Astrocyte (in vitro differentiated cells and primary cell): Measurements from ENCODE around the gene HHIP. TPM values are rescaled to one million over a fixed set of nuclear protein-coding genes. Genes with fewer than 3 reads are reported as not detected.

Experiments
- DNase-seq: peaks from one replicate; pipeline ENCODE4 v3.0.0-alpha.2; 2010; ENCODE audit warnings: low read depth
- FAIRE-seq: peaks from 2 replicates; lab custom pipeline; 2011; peaks lifted over from hg19 to GRCh38; lab: Jason Lieb, UNC
- H2AFZ ChIP-seq: 2 replicates; pipeline ENCODE4 v1.6.0; 2012; ENCODE audit warnings: low read depth, low read length, inconsistent platforms
- H3K27ac ChIP-seq: 2 replicates; pipeline ENCODE4 v1.5.1; 2011; ENCODE audit warnings: low read depth, low read length, inconsistent platforms
- H3K27me3 ChIP-seq: 2 replicates; pipeline ENCODE4 v1.6.0; 2011; ENCODE audit warnings: low read length, inconsistent platforms; ENCODE audit not compliant: insufficient read depth
- H3K36me3 ChIP-seq: 2 replicates; pipeline ENCODE4 v1.5.1; 2011; ENCODE audit warnings: low read length, inconsistent platforms; ENCODE audit not compliant: insufficient read depth
- H3K4me1 ChIP-seq: 2 replicates; pipeline ENCODE4 v1.5.1; 2011; ENCODE audit warnings: low read length, inconsistent platforms; ENCODE audit not compliant: insufficient read depth
- H3K4me2 ChIP-seq: 2 replicates; pipeline ENCODE4 v1.6.0; 2012; ENCODE audit warnings: low read length, inconsistent platforms
- H3K4me3 ChIP-seq: 2 replicates; pipeline ENCODE4 v1.5.1; 2011; ENCODE audit warnings: low read depth, mild to moderate bottlenecking, low read length, inconsistent platforms; ENCODE audit not compliant: insufficient read depth
- H3K79me2 ChIP-seq: 2 replicates; pipeline ENCODE4 v1.6.0; 2012; ENCODE audit warnings: mild to moderate bottlenecking, low read length, inconsistent platforms; ENCODE audit not compliant: insufficient read depth
- H3K9ac ChIP-seq: 2 replicates; pipeline ENCODE4 v1.6.0; 2012; ENCODE audit warnings: mild to moderate bottlenecking, low read length, inconsistent platforms
- H3K9me3 ChIP-seq: 2 replicates; pipeline ENCODE4 v1.5.1; 2012; ENCODE audit warnings: low read depth, mild to moderate bottlenecking, low read length, inconsistent platforms; ENCODE audit not compliant: insufficient read depth
- H4K20me1 ChIP-seq: 2 replicates; pipeline ENCODE4 v1.6.0; 2012; ENCODE audit warnings: low read length, inconsistent platforms; ENCODE audit not compliant: insufficient read depth
- H3K27ac Mint-ChIP-seq: one replicate; pipeline ENCODE4 v1.8.0; 2021; ENCODE audit warnings: mild to moderate bottlenecking, mixed read lengths; ENCODE audit not compliant: unreplicated experiment
- H3K27me3 Mint-ChIP-seq: one replicate; pipeline ENCODE4 v1.8.0; 2021; ENCODE audit warnings: low read depth, mixed read lengths; ENCODE audit not compliant: unreplicated experiment
- H3K36me3 Mint-ChIP-seq: one replicate; pipeline ENCODE4 v1.8.0; 2021; ENCODE audit warnings: low read depth, mixed read lengths; ENCODE audit not compliant: unreplicated experiment
- H3K4me1 Mint-ChIP-seq: one replicate; pipeline ENCODE4 v1.8.0; 2021; ENCODE audit warnings: low read depth, mixed read lengths; ENCODE audit not compliant: unreplicated experiment
- H3K4me3 Mint-ChIP-seq: one replicate; pipeline ENCODE4 v1.8.0; 2021; ENCODE audit warnings: mild to moderate bottlenecking, moderate library complexity, mixed read lengths; ENCODE audit not compliant: unreplicated experiment
- H3K9me3 Mint-ChIP-seq: one replicate; pipeline ENCODE4 v1.8.0; 2021; ENCODE audit warnings: mild to moderate bottlenecking, mixed read lengths; ENCODE audit not compliant: unreplicated experiment
- CTCF ChIP-seq: IDR thresholded peaks from 2 replicates; pipeline ENCODE4 v1.5.1; 2011; ENCODE audit warnings: low read depth, mild to moderate bottlenecking, inconsistent platforms, low read length, moderate library complexity; ENCODE audit not compliant: insufficient read depth
- EZH2 ChIP-seq: IDR thresholded peaks from 2 replicates; pipeline ENCODE4 v1.6.1; 2012; ENCODE audit warnings: mild to moderate bottlenecking, low read length, inconsistent platforms; ENCODE audit not compliant: insufficient read depth
- total RNA-seq: library from RNA; stranded (reverse); gene quantifications from 2 replicates; pipeline ENCODE4 v1.2.1, GENCODE V29; 2021

HHIP gene
- total RNA-seq, 1 donor from 2014 or later = 4.0 TPM

GRCh38 chr4:144712775-144713174 is 66.8 kb downstream of the HHIP start:
- Histone ChIP-seq H4K20me1 (no peaks in the 10 kb centered on the region), H3K4me1 (peaks cover 38% of the 10 kb centered on the region), H3K4me3 (no peak overlapping the region), H3K4me2 (no peak overlapping the region), H3K27ac (peak overlapping the region; percentile 34), H3K27me3 (no peaks in the 10 kb centered on the region), H3K9me3 (no peaks in the 10 kb centered on the region), H3K9ac (no peak overlapping the region), H3K36me3 (peaks cover 29% of the 10 kb centered on the region), H3K79me2 (no peaks in the 10 kb centered on the region), H2AFZ (no peak overlapping the region)
- no peaks in the 10 kb centered on the region for H3K27me3 Mint-ChIP-seq
- no peak for TF ChIP-seq EZH2
- no peak for TF ChIP-seq CTCF
- H3K27ac Mint-ChIP-seq = no peak overlapping the region
- H3K4me1 Mint-ChIP-seq = peaks cover 24% of the 10 kb centered on the region
- no peaks in the 10 kb centered on the region for H3K9me3 Mint-ChIP-seq
- no peak for FAIRE-seq
- DNase-seq = peak; percentile 90
- no peaks in the 10 kb centered on the region for H3K36me3 Mint-ChIP-seq
- no peak overlapping the region for H3K4me3 Mint-ChIP-seq

DNA sequence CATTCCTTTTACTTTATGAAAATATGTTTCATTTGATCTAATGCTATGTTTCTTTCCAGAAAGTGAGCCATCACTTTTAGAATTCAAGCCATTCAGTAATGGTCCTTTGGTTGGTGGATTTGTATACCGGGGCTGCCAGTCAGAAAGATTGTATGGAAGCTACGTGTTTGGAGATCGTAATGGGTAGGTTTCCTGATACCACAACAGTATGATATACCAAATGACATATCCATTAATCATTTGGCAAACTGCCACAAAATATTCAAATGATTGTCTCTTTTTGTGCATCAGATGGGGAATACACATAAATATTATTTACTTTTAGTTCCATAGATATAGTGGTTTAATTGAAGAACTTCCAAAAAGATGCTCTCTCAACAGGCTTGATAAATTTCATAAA is 68.2 kb downstream of the HHIP start:
- no peak overlapping the region for H3K4me3 Mint-ChIP-seq
- H3K36me3 ChIP-seq = peaks cover 40% of the 10 kb centered on the region
- H3K9me3 Mint-ChIP-seq = no peaks in the 10 kb centered on the region
- H3K9ac ChIP-seq = no peak overlapping the region
- H3K4me2 ChIP-seq = no peak overlapping the region
- no peaks in the 10 kb centered on the region for H3K79me2 ChIP-seq
- no peak for DNase-seq
- no peak overlapping the region for H3K4me3 ChIP-seq
- peaks cover 30% of the 10 kb centered on the region for H3K4me1 ChIP-seq
- no peaks in the 10 kb centered on the region for H3K9me3 ChIP-seq
- no peaks in the 10 kb centered on the region for H3K27me3 Mint-ChIP-seq
- no peak overlapping the region for H3K27ac ChIP-seq
- H3K27ac Mint-ChIP-seq = no peak overlapping the region
- H4K20me1 ChIP-seq = no peaks in the 10 kb centered on the region
- no peaks in the 10 kb centered on the region for H3K36me3 Mint-ChIP-seq
- FAIRE-seq = no peak
- no peaks in the 10 kb centered on the region for H3K27me3 ChIP-seq
- no peak for TF ChIP-seq CTCF
- TF ChIP-seq EZH2 = no peak
- peaks cover 18% of the 10 kb centered on the region for H3K4me1 Mint-ChIP-seq
- H2AFZ ChIP-seq = no peak overlapping the region

DNA sequence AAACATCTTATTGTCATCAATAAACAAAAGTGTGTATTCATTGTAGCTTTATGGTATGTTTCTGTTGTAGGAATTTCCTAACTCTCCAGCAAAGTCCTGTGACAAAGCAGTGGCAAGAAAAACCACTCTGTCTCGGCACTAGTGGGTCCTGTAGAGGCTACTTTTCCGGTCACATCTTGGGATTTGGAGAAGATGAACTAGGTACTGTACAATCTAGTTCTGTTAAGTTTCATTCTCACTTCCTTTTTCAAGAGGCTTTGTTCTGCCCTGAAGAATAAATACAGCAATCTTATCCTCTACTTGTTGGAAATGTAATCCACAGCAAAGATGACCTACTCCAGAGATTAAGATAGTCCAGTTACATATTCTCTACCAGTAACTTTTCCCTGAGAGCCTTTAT is 69.3 kb downstream of the HHIP start:
- H3K4me1 Mint-ChIP-seq = peaks cover 7% of the 10 kb centered on the region

More for the DNA sequence above, 69.3 kb downstream of the HHIP start:
- no peaks in the 10 kb centered on the region for H3K27me3 Mint-ChIP-seq
- Histone ChIP-seq H3K4me3 (no peak overlapping the region), H3K27me3 (no peaks in the 10 kb centered on the region), H3K79me2 (no peaks in the 10 kb centered on the region), H3K27ac (no peak overlapping the region), H3K36me3 (peaks cover 41% of the 10 kb centered on the region), H4K20me1 (no peaks in the 10 kb centered on the region), H3K9ac (no peak overlapping the region), H3K4me2 (no peak overlapping the region), H3K9me3 (no peaks in the 10 kb centered on the region), H3K4me1 (peaks cover 21% of the 10 kb centered on the region), H2AFZ (no peak overlapping the region)
- DNase-seq = no peak
- H3K36me3 Mint-ChIP-seq = no peaks in the 10 kb centered on the region
- H3K27ac Mint-ChIP-seq = no peak overlapping the region
- no peak for TF ChIP-seq EZH2
- no peak for TF ChIP-seq CTCF
- no peak for FAIRE-seq
- H3K4me3 Mint-ChIP-seq = no peak overlapping the region
- no peaks in the 10 kb centered on the region for H3K9me3 Mint-ChIP-seq
